Measurements from ENCODE around the gene PPFIA4.

Gene PPFIA4

GRCh38 chr1:203098914-203099520 lies 72.7 kb downstream of the PPFIA4 start:
- Histone ChIP-seq H4K20me1 (ENCODE audit: insufficient read depth, low read length) (no peaks in the 10 kb centered on the region), H3K9ac (ENCODE audit: low read length) (no peak overlapping the region), H3K4me1 (ENCODE audit: low read length) (peaks cover 5% of the 10 kb centered on the region; the same call in 1 of the 2 replicates), H3F3A (ENCODE audit: insufficient read depth, low read length) (no peaks in the 10 kb centered on the region), H3K27me3 (replicated peaks; ENCODE audit: insufficient read depth, low read length) (no peaks in the 10 kb centered on the region), H2AFZ (ENCODE audit: low read length) (no peak overlapping the region), H3K9me3 (replicated peaks; ENCODE audit: insufficient read depth, low read length) (no peaks in the 10 kb centered on the region), H3K4me2 (ENCODE audit: low read depth, low read length) (no peak overlapping the region), H3K27ac (ENCODE audit: low read length) (no peak overlapping the region), H3K9me2 (replicated peaks; ENCODE audit: insufficient read depth, low read length) (no peaks in the 10 kb centered on the region), H3K36me3 (replicated peaks; ENCODE audit: insufficient read depth, low read length) (no peaks in the 10 kb centered on the region), H3K4me3 (ENCODE audit: low read length) (no peak overlapping the region), H3K79me2 (ENCODE audit: low read length) (no peaks in the 10 kb centered on the region)
- no peak for DNase-seq
- TF ChIP-seq EZH2phosphoT487 (IDR thresholded peaks at IDR 0.05; ENCODE audit: low read length): no peak
- TF ChIP-seq, protein P1, sequence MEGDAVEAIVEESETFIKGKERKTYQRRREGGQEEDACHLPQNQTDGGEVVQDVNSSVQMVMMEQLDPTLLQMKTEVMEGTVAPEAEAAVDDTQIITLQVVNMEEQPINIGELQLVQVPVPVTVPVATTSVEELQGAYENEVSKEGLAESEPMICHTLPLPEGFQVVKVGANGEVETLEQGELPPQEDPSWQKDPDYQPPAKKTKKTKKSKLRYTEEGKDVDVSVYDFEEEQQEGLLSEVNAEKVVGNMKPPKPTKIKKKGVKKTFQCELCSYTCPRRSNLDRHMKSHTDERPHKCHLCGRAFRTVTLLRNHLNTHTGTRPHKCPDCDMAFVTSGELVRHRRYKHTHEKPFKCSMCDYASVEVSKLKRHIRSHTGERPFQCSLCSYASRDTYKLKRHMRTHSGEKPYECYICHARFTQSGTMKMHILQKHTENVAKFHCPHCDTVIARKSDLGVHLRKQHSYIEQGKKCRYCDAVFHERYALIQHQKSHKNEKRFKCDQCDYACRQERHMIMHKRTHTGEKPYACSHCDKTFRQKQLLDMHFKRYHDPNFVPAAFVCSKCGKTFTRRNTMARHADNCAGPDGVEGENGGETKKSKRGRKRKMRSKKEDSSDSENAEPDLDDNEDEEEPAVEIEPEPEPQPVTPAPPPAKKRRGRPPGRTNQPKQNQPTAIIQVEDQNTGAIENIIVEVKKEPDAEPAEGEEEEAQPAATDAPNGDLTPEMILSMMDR (IDR thresholded peaks at IDR 0.05; ENCODE audit: low read length): no peak
- no peak for TF ChIP-seq EZH2 (optimal IDR thresholded peaks at IDR 0.05; ENCODE audit: low read depth, low read length)

DNA sequence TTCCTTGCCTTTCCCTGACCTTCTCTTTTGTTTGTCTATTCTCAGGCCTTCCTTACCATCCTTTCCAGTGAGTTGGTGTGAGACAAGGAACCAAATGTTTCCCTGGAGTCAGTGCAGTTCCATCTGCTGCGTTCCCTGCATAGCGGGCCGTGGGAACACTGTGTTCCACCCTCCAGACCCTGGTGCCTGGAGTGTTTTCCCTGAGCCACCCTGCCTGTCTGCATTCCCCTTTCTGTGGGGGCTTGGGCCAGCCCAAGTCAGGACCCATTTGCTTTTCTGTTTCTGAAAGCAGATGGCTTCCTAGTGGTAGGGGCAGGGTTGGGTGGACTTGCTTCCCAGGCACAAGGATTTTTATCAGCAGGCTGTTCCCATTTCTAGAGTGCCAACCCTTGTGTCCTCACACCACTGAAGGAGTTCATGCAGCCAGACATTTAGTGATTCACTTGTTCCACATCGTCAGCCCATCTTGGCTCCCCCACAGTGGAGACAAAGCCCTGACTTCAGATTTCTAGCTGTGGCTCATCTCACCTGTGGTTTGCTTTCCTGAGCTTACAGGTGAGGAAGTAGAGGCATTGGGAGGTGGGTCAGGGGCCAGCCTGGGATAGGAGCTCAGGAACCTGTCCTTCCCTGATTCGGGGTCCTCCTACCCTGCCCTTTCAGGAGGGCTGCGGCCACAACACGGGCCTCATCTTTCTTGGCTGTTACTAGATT lies 73.7 kb downstream of the PPFIA4 start:
- Histone ChIP-seq H3K27me3 (replicated peaks; ENCODE audit: insufficient read depth, low read length) (no peaks in the 10 kb centered on the region), H4K20me1 (ENCODE audit: insufficient read depth, low read length) (no peaks in the 10 kb centered on the region), H3K36me3 (replicated peaks; ENCODE audit: insufficient read depth, low read length) (no peaks in the 10 kb centered on the region), H3K9me3 (replicated peaks; ENCODE audit: insufficient read depth, low read length) (no peaks in the 10 kb centered on the region), H3K9ac (ENCODE audit: low read length) (no peak overlapping the region), H3K4me1 (ENCODE audit: low read length) (peaks cover 5% of the 10 kb centered on the region; the same call in 1 of the 2 replicates), H3K4me3 (ENCODE audit: low read length) (no peak overlapping the region), H3K79me2 (ENCODE audit: low read length) (no peaks in the 10 kb centered on the region), H3F3A (ENCODE audit: insufficient read depth, low read length) (no peaks in the 10 kb centered on the region), H3K27ac (ENCODE audit: low read length) (no peak overlapping the region), H3K4me2 (ENCODE audit: low read depth, low read length) (no peak overlapping the region), H2AFZ (ENCODE audit: low read length) (no peak overlapping the region), H3K9me2 (replicated peaks; ENCODE audit: insufficient read depth, low read length) (no peaks in the 10 kb centered on the region)
- DNase-seq: no peak
- TF ChIP-seq EZH2phosphoT487 (IDR thresholded peaks at IDR 0.05; ENCODE audit: low read length) (no peak), EZH2 (optimal IDR thresholded peaks at IDR 0.05; ENCODE audit: low read depth, low read length) (no peak)
- TF ChIP-seq, protein P1 (IDR thresholded peaks at IDR 0.05; ENCODE audit: low read length): no peak

GRCh38 chr1:203100516-203100869 lies 74.2 kb downstream of the PPFIA4 start:
- Histone ChIP-seq H3K36me3 (replicated peaks; ENCODE audit: insufficient read depth, low read length) (no peaks in the 10 kb centered on the region), H3K4me1 (ENCODE audit: low read length) (peaks cover 5% of the 10 kb centered on the region; the same call in 1 of the 2 replicates), H3K27ac (ENCODE audit: low read length) (no peak overlapping the region), H3K4me2 (ENCODE audit: low read depth, low read length) (no peak overlapping the region), H3K9me3 (replicated peaks; ENCODE audit: insufficient read depth, low read length) (no peaks in the 10 kb centered on the region), H3K27me3 (replicated peaks; ENCODE audit: insufficient read depth, low read length) (no peaks in the 10 kb centered on the region), H2AFZ (ENCODE audit: low read length) (no peak overlapping the region), H3K4me3 (ENCODE audit: low read length) (no peak overlapping the region), H4K20me1 (ENCODE audit: insufficient read depth, low read length) (no peaks in the 10 kb centered on the region), H3K9me2 (replicated peaks; ENCODE audit: insufficient read depth, low read length) (no peaks in the 10 kb centered on the region), H3F3A (ENCODE audit: insufficient read depth, low read length) (no peaks in the 10 kb centered on the region), H3K79me2 (ENCODE audit: low read length) (no peaks in the 10 kb centered on the region), H3K9ac (ENCODE audit: low read length) (no peak overlapping the region)
- DNase-seq: no peak
- no peak for TF ChIP-seq EZH2phosphoT487 (IDR thresholded peaks at IDR 0.05; ENCODE audit: low read length)
- TF ChIP-seq, protein P1 (IDR thresholded peaks at IDR 0.05; ENCODE audit: low read length): no peak
- no peak for TF ChIP-seq EZH2 (optimal IDR thresholded peaks at IDR 0.05; ENCODE audit: low read depth, low read length)

Data from MM.1S (cell line).